HG02623 (cell line): ENCODE measurements around the gene SLC66A3.
"Not testable (repeated sequence)": the region's sequence is repeated elsewhere in the genome, so short reads cannot be mapped to it uniquely, and the experiment has no call there.

Experiments
- ATAC-seq: cut with Tn5 transposase; IDR thresholded peaks from one replicate; pipeline ENCODE4 v1.9.1; 2021; ENCODE audit warnings: moderate library complexity; ENCODE audit not compliant: unreplicated experiment

Gene SLC66A3

DNA sequence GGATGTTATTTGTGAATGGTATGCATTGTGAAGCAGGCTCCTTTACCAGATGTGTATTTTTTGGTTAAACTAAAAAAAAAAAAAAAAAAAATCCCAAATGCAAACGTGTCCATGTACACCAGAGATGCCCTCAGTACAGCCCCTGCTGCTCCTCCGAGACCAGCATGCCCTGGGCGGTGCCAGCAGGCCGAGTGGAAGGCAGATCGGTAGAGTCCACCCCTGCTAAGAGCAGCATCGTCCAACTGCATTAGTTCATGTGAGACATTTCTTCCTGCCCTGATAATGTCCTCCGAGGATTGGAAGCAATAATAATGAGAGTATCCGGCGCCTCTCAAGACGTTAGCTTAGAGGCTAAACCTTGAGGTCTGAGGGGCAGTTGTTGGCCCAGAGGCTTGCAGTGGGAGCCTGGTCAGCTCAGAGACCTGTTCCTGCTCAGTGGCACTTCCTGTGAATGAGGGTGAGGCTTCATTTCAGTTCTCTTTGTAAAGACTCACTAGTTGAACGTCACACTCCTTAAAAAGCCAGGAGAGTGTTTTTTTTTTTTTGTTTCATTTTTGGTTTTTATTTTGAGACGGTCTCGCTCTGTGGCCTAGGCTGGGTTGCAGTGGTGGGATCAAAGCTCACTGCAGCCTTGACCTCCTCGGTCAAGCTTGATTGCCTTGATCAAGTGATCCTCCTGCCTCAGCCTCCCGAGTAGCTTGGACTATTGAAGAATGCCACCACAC, 5.6 kb downstream of the SLC66A3 start:
- ATAC-seq, result peak; percentile 74

DNA sequence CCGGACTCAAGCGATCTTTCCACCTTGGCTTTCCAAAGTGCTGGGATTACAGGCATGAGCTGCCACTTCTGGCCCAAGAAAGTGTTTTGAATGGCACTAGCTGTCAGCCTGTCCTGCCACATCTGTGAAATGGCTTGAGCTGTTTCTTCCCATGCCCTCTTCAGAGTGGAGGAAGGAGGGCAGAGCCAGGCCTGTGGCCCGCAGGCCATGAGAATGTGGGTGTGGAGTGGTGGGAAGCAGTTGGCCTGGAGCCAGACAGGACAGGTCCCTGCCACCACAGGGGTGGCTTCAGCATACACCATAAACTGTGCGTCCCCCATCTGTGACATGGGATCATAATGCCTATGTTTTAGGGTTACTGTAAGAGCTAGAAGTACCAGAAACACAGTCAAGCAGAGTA, 6.5 kb downstream of the SLC66A3 start:
- ATAC-seq, result no peak

DNA sequence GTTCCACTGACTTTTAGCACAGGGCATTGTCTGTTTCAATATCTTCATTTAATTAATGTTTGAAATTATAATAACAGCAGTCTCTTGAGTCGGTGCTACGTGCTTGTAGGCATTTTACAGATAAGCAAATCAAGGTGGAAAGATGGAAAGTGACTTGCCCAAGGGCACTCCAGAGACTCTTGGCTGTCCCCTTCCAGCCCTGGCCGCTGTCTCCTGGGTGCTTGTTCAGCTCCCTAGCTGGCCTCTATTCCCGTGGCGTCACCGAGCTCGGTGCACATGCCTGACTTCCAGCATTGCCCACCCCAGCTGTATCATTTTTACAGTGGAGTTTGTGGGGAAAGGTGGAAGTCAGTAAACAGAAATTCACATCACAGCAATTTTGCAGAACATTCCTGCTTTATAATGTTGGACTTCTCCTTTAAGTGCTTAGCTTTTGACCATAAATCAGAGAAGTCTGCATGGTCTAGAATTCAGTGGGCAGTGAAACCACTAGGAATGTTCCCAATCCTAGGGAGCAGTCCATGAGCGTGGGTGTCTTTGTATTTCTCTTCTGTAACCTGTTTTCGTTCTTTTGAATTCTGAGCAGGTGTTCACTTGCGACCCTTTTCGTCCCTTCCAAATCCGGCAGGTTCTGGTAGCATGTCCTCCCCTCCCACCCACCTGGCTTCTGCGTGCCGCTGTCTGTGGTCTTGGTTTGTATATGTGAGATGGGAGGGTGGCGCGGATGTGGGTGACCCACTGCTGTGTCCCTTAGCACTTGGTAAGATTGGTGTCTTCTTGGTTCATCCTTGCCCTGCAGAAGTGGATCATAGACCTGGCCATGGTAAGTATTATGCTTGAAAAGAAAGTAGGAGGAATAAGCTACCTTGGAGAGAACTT, 8.4 kb downstream of the SLC66A3 start:
- no peak for ATAC-seq

DNA sequence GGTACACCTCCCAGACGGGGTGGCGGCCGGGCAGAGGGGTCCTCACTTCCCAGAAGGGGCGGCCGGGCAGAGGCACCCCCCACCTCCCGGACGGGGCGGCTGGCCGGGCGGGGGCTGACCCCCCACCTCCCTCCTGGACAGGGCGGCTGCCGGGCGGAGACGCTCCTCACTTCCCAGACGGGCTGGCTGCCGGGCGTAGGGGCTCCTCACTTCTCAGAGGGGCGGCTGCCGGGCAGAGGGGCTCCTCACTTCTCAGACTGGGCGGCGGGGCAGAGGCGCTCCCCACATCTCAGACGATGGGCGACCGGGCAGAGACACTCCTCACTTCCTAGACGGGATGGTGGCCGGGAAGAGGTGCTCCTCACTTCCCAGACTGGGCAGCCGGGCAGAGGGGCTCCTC, 9.8 kb downstream of the SLC66A3 start:
- ATAC-seq, result not testable (repeated sequence)

DNA sequence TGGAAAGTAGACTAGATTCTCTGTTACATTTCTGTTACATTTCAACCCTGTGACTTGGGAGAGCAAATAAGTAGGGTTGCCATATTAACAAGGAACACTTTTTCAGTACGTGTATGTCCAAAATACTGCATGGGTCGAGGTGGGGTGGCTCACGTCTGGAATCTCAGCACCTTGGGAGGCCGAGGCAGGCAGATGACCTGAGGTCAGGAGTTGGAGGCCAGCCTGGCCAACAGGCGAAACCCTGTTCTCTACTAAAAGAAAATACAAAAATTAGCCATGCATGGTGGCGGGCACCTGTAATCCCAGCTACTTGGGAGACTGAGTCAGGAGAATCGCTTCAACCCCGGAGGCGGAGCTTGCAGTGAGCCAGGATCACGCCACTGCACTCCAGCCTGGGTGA, 11.2 kb downstream of the SLC66A3 start:
- no peak for ATAC-seq

DNA sequence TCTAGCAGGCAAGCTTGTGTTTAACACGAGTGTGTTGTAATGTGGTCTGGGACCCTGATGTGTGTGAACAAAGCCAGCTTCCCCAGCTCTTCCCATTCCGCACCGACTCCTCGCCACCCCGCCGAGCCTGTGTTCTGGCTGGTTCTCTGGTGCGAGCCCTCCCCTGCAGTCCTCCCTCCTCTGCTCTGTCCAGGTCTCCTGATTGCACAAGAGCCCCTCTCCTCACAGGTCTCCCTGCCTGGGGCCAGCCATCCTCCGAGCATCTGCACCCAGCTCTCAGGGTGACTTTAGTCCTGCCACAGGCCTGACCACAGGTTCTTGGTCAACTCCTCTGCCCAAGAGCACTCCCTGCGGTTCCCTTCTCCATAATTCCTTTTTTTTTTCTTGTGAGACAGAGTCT, 13.2 kb downstream of the SLC66A3 start:
- no peak for ATAC-seq

DNA sequence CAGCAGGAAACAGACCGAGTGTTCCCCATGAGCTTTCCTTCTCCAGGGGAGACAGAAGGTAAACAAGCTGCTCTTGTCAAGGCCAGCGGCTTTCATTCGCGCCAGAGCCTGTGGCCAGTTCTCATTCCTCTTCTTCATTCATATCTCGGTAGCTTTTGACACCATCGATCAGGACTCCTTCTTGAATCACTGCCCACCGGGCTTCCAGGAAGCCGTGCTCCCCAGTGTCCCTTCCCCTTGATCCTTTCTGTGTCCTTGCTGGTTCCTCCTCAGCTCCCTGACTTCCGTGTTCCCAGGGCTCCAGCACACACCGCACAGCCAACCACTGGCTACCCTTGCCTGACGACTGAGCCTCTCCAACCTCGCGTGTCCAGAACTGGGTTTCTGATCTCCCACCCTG, 14.1 kb downstream of the SLC66A3 start:
- no peak for ATAC-seq

DNA sequence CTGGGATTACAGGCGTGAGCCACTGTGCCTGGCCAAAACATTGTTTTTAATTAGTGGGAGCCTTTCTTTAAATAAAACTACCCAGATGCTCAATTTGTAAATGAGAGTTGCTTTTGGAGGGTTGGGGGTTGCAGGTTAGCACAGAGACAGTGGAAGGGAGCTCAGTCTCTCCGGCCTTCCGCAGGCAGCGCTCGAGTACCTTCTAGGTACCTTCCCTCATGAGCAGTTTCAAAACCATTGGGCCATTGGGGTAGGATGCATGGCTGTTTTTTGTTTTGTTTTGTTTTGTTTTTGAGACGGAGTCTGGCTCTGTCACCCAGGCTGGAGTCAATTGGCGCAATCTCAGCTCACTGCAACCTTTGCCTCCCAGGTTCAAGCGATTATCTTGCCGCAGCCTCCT, 19.0 kb downstream of the SLC66A3 start:
- no peak for ATAC-seq

DNA sequence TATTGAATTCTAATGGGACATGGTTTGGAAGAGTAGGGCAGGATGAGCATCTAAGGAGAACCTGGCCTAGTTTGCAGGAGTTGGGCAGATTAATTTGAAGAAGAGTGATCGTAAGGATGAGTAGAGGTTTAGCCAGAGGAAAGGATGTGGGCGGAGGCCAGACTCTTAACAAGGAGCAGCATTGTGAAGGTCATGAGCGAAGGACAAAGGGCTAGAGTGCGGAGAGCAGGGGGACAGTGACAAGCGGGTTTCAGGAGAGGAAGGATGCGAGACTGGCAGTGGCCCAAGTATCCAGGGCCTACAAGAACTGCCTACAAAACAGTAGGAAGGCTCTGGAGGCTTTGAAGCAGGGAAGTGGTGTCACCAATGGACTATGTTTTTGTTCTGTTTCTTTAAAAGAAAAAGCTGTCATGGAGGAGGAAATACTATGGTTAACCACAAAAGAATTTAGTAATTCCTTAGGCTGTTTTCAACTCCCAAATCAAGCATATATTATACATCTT, 20.1 kb downstream of the SLC66A3 start:
- no peak for ATAC-seq

DNA sequence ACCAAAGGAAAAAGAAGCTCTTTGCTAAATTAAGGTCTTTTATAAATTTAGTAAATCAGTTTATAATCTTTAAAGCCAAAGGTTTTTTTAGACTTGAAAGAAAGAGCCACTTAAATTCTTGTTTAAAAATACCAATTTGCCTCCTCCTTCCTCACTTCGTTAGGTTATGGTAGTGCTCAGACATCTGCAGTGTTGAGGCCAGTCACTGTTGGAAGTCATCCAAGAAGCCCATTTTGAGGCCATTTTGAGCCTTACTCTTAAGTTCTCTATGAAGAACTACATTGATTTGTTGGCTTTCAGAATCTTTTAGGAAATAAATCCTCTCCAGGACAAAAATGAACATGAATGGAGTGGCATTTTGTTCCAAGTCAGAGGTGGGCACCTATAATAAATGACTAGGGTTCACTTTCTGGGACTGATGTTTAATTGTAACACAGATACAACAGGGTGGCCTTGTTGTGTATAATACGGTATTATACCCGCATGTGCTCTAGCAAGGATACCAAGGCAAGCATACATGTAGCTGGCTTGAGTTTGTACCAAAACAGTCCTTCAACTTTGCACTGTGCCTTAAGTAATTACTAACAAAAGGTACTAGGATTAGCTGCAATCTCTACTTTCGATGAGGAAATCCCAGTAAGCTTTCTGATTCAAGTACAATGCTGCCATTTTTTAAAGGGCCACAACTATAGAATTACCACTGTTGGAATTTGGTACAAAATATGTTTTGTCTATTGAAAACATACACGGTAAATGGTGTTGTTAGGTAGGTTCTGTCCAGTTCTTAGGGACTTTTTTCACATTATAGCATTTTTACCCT, 22.8 kb downstream of the SLC66A3 start:
- no peak for ATAC-seq

DNA sequence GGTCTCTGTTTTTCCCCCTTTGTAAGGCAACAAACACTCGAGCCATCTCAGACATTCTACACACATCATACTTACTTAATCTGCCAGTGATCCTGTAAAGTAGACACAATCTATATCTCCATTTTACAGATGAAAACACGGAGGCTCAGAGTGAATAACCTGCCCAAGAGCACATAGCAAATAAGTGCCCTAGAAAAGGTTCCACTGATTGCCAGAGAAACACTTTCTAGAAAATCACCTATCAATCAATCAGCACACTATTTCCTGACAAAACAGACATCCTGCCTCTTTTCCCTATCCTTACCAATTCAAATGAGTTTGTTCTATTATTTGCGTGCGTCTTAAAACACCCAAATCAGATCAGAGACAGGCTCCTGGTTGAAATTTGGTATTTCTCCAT, 23.9 kb downstream of the SLC66A3 start:
- ATAC-seq, result no peak

DNA sequence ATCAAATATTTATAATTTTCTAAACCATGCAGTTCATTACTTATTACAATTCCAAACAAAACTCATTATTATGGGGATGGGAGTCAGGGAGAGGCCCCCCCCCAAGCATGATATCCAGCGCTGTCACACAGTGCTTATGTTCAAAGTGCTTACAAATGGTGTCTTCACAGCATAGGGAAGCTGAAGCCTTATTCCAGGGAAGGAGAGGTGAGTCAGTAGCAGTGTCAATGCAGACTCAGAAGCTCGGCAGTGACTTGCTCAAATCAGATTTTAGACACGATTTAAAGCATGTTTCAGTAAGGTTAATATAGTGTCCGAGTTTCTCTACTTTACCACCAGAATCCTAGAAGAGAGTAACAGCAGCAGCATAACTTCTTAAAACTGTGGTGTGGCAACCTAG, 24.6 kb downstream of the SLC66A3 start:
- no peak for ATAC-seq

DNA sequence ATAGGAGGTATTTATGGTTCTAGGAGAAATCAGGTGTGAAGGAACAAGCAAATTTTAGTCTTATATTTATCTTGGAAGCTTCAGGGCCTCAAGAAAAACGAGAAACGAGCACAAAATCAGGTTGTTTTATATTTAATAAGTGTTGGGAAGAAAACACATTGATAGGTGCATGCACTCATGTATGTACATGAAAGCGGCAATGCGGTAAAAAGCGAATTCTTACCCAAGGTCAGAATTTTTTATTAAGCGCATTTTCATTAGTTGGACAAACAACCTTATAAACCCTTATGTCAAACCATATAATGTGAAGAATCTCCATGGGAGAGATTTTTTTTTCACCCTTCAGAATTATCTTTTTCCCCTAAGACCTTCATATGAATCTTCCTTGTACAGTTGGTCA, 25.4 kb downstream of the SLC66A3 start:
- ATAC-seq, result no peak

DNA sequence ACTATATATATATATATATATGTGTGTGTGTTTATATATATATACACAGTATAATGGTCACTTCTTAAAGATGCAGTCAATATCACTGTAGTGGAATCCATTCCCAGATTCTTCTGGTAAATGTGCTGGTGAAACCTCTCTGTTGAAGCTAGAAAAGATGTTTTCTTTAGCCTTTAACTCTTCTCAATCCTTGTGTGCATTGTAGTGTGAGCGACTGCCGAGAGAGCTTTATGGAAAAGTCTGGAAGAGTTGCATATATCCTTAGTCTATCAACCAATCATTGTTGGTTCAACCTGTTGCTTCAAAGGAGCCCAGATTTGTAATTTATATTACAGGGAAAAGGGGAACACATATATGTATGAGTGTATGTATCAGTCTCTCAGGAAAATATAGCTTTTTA, 27.7 kb downstream of the SLC66A3 start:
- no peak for ATAC-seq

DNA sequence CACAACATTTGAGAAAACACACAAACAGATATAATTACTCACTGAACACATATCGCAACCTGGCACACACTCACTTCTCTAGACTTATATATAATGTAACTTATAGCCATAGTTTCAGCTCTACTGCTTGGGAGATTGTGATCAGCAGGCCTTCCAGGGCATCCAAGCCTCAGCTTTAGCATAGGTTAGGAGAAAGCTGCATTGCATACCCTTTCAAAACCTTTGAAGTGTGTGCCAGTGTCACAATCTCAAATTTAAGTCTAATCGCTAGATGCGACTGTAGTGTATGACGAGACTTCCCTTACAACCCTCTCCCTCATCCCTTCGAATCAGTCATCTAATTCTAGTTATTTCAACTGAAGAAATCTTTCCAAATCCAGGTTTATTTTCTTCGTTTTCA, 30.9 kb downstream of the SLC66A3 start:
- ATAC-seq, result no peak

DNA sequence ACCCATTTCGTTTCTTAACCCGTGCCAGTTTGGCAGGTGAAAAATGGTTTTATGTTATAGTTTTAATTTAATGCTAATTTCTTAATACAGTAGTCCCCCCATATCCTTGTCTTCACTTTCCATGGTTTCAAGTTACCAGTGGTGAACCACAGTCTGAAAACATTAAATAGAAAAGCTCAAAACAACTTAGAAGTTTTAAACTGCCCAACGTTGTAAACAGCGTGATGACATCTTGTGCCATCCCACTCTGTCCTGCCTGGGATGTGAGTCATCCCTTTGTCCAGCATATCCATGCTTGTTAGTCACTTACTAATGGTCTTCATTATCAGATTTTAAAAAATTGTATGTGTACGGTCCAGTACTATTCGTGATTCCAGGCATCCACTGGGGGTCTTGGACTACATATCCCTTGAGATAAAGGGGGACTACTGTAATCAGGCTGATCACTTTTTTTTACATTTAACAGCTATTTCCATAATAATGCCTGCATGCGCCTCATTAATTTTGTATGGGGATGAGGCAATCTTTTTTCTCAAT, 31.9 kb downstream of the SLC66A3 start:
- ATAC-seq, result no peak

DNA sequence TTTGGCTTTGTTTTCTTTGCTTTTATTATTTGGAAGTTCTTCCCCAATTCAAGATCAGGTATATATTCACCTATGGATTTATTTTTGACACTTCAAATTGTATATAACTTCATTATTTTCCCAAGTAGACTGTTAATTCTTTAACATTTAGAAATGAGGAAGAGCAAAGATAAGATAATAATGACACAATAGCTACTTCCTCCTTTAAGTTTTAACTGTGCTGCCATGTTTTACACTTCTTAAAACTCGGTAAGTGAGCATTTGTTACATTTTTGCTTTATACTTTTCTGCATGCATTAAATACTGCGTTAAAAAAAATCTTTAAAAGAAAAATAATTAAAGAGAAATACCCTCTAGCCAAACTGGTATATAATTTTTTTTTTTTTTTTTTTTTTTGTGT, 32.5 kb downstream of the SLC66A3 start:
- ATAC-seq, result no peak

DNA sequence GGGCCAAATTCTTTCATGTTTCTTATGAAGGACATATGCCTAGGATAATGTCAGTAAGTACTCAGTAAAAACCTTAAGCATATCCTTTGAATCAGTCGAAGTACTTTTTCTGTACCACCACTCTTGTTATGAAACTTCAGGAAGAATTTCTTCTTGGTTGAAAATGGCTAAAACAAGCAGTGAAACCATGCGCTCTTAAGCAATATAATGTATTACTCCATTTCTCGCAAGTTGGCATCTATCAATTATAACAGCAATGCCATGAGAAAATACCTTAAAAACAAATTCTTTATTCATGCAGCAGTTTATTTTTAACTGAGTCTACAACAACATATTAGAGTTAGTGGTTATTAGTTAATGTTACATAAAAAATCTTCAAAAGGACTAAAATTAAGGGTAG, 41.0 kb downstream of the SLC66A3 start:
- no peak for ATAC-seq

DNA sequence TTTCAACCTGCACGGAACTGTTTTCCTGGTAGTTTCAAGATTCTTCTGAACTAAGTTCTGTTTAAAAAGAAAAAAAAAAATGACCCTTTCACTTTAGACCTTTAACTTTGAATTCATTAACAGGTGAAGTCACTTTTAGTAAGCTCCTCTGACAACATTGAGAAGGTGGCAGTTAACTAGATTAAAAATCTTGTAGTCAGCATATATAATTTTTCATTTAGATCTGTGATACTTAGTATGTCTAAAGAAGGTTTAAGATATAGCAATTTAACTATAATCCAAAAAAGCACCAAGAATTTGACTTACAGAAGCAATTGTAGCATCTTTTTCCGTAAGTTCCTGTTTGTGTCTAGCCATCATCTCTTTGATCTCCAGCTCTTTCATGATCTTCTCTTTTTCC, 45.4 kb downstream of the SLC66A3 start:
- ATAC-seq, result no peak

DNA sequence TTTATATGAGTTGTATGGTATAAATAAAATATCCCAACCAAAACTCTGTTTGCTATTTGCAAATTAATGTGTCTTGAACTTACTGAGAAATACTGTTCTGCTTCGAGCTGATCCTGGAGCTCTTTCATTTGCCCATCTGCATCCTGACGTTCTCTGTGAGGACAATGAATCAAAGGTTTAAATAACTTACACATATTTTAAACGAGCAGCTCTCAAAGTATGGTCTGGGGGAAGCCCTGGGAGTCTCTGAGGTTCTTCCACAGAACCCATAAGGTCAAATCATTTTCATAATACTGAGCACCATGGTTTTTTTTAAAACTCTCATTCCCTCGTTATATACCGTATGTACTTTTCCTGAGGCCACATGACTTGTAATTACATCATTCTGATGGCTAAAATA, 46.7 kb downstream of the SLC66A3 start:
- ATAC-seq, result no peak

DNA sequence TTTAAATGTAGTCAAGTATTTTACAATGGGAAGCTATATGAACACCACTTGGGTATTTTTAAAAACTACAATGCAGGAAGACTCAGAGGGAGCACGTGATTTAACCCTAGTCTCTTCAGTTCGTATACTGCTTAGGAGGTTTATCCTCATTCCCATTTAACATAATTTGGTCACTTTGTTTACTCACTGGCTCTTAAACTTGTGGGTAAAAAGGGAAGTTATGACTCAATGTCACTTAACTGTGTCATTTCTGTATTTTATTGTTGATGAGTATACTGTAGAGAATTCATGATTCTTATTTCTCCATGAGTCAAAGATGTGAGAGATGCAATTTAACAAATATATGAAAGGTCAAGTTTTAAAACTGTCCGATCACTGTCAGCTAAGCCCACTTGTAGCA, 48.2 kb downstream of the SLC66A3 start:
- no peak for ATAC-seq
